ENCODE results near the gene MRPL17. TPM values are rescaled to one million over a fixed set of nuclear protein-coding genes. Genes with fewer than 3 reads are reported as not detected.

Gene MRPL17
- total and polyA plus RNA-seq, 2 donors: 42.2 to 43.8 TPM

GRCh38 chr11:6660712-6661111 lies 22.4 kb downstream of the MRPL17 start:
- Histone ChIP-seq H3K9me3 (ENCODE audit: control insufficient read depth in 2 of 2, insufficient read depth in 1 of 2, low read length in 1 of 2) (peaks cover 0 to 1% of the 10 kb centered on the region in 2 donors), H3K27ac (ENCODE audit: low read depth in 1 of 2, low read length in 1 of 2) (no peak overlapping the region), H3K27me3 (ENCODE audit: control insufficient read depth in 2 of 2, insufficient read depth in 1 of 2, low read length in 1 of 2) (peaks cover 12 to 16% of the 10 kb centered on the region in 2 donors), H3K4me1 (ENCODE audit: control insufficient read depth in 2 of 2, insufficient read depth in 2 of 2, low read length in 2 of 2) (no peaks in the 10 kb centered on the region), H3K36me3 (ENCODE audit: control insufficient read depth in 2 of 2, insufficient read depth in 2 of 2, low read length in 1 of 2) (no peaks in the 10 kb centered on the region), H3K4me3 (ENCODE audit: low read length in 2 of 2) (no peak overlapping the region)
- WGBS: 95% methylated on average over 3 of the region's 3 CpGs
- no peak for DNase-seq (ENCODE audit: low read depth in 6 of 9, low spot score in 9 of 9)

- Histone ChIP-seq H3K27ac (ENCODE audit: low read depth in 1 of 2, low read length in 1 of 2) (no peak overlapping the region), H3K27me3 (ENCODE audit: control insufficient read depth in 2 of 2, insufficient read depth in 1 of 2, low read length in 1 of 2) (peaks cover 19 to 26% of the 10 kb centered on the region in 2 donors), H3K36me3 (ENCODE audit: control insufficient read depth in 2 of 2, insufficient read depth in 2 of 2, low read length in 1 of 2) (no peaks in the 10 kb centered on the region), H3K4me1 (ENCODE audit: control insufficient read depth in 2 of 2, insufficient read depth in 2 of 2, low read length in 2 of 2) (peaks cover 0 to 13% of the 10 kb centered on the region in 2 donors), H3K4me3 (ENCODE audit: low read length in 2 of 2) (no peak overlapping the region), H3K9me3 (ENCODE audit: control insufficient read depth in 2 of 2, insufficient read depth in 1 of 2, low read length in 1 of 2) (peaks cover 0 to 1% of the 10 kb centered on the region in 2 donors)
- DNase-seq (ENCODE audit: low read depth in 6 of 9, low spot score in 9 of 9): no peak
These were observed 24.5 kb downstream of the MRPL17 start for GRCh38 chr11:6658647-6659046.

GRCh38 chr11:6657346-6657745 lies 25.8 kb downstream of the MRPL17 start:
- Histone ChIP-seq H3K36me3 (ENCODE audit: control insufficient read depth in 2 of 2, insufficient read depth in 2 of 2, low read length in 1 of 2) (no peaks in the 10 kb centered on the region), H3K4me1 (ENCODE audit: control insufficient read depth in 2 of 2, insufficient read depth in 2 of 2, low read length in 2 of 2) (peaks cover 2 to 15% of the 10 kb centered on the region in 2 donors), H3K27me3 (ENCODE audit: control insufficient read depth in 2 of 2, insufficient read depth in 1 of 2, low read length in 1 of 2) (peaks cover 19 to 29% of the 10 kb centered on the region in 2 donors), H3K9me3 (ENCODE audit: control insufficient read depth in 2 of 2, insufficient read depth in 1 of 2, low read length in 1 of 2) (peaks cover 0 to 1% of the 10 kb centered on the region in 2 donors), H3K27ac (ENCODE audit: low read depth in 1 of 2, low read length in 1 of 2) (no peak overlapping the region), H3K4me3 (ENCODE audit: low read length in 2 of 2) (no peak overlapping the region)
- WGBS: 97% methylated on average over 1 of the region's 1 CpG
- no peak for DNase-seq (ENCODE audit: low read depth in 6 of 9, low spot score in 9 of 9)

GRCh38 chr11:6656936-6657335 lies 26.2 kb downstream of the MRPL17 start:
- Histone ChIP-seq H3K4me1 (ENCODE audit: control insufficient read depth in 2 of 2, insufficient read depth in 2 of 2, low read length in 2 of 2) (peaks cover 2 to 15% of the 10 kb centered on the region in 2 donors), H3K36me3 (ENCODE audit: control insufficient read depth in 2 of 2, insufficient read depth in 2 of 2, low read length in 1 of 2) (no peaks in the 10 kb centered on the region), H3K27me3 (ENCODE audit: control insufficient read depth in 2 of 2, insufficient read depth in 1 of 2, low read length in 1 of 2) (peaks cover 19 to 29% of the 10 kb centered on the region in 2 donors), H3K4me3 (ENCODE audit: low read length in 2 of 2) (no peak overlapping the region), H3K27ac (ENCODE audit: low read depth in 1 of 2, low read length in 1 of 2) (no peak overlapping the region), H3K9me3 (ENCODE audit: control insufficient read depth in 2 of 2, insufficient read depth in 1 of 2, low read length in 1 of 2) (peaks cover 0 to 1% of the 10 kb centered on the region in 2 donors)
- 92% methylated on average over 5 of the region's 5 CpGs for WGBS
- DNase-seq (ENCODE audit: low read depth in 6 of 9, low spot score in 9 of 9): no peak

- H3K9me3 ChIP-seq (ENCODE audit: control insufficient read depth in 2 of 2, insufficient read depth in 1 of 2, low read length in 1 of 2): peaks cover 0 to 1% of the 10 kb centered on the region in 2 donors
- H3K4me1 ChIP-seq (ENCODE audit: control insufficient read depth in 2 of 2, insufficient read depth in 2 of 2, low read length in 2 of 2): peaks cover 2 to 15% of the 10 kb centered on the region in 2 donors
- no peak overlapping the region for H3K27ac ChIP-seq (ENCODE audit: low read depth in 1 of 2, low read length in 1 of 2)
- H3K27me3 ChIP-seq (ENCODE audit: control insufficient read depth in 2 of 2, insufficient read depth in 1 of 2, low read length in 1 of 2): peaks cover 19 to 29% of the 10 kb centered on the region in 2 donors
- no peak for DNase-seq (ENCODE audit: low read depth in 6 of 9, low spot score in 9 of 9)
- H3K36me3 ChIP-seq (ENCODE audit: control insufficient read depth in 2 of 2, insufficient read depth in 2 of 2, low read length in 1 of 2): no peaks in the 10 kb centered on the region
- WGBS: 88% methylated on average over 4 of the region's 4 CpGs
- no peak overlapping the region for H3K4me3 ChIP-seq (ENCODE audit: low read length in 2 of 2)
These were observed 26.6 kb downstream of the MRPL17 start for GRCh38 chr11:6656584-6656915.

GRCh38 chr11:6655790-6656583 lies 27.2 kb downstream of the MRPL17 start, which contains the start of gene DCHS1:
Gene DCHS1 (minus strand): TSS chr11:6655809. CDS start chr11:6641613, 14,196 bp downstream.
- H3K27me3 ChIP-seq (ENCODE audit: control insufficient read depth in 2 of 2, insufficient read depth in 1 of 2, low read length in 1 of 2): peaks cover 19 to 29% of the 10 kb centered on the region in 2 donors
- peak within 1 kb of the TSS; percentile 41 to 64 for H3K4me3 ChIP-seq (ENCODE audit: low read length in 2 of 2)
- H3K4me1 ChIP-seq (ENCODE audit: control insufficient read depth in 2 of 2, insufficient read depth in 2 of 2, low read length in 2 of 2): peaks cover 2 to 15% of the 10 kb centered on the region in 2 donors
- peak within 1 kb of the TSS; percentile 42 to 68 for H3K27ac ChIP-seq (ENCODE audit: low read depth in 1 of 2, low read length in 1 of 2)
- WGBS: 13% methylated on average over 49 of the region's 56 CpGs
- H3K36me3 ChIP-seq (ENCODE audit: control insufficient read depth in 2 of 2, insufficient read depth in 2 of 2, low read length in 1 of 2): no peaks in the 10 kb centered on the region
- peaks cover 0 to 1% of the 10 kb centered on the region in 2 donors for H3K9me3 ChIP-seq (ENCODE audit: control insufficient read depth in 2 of 2, insufficient read depth in 1 of 2, low read length in 1 of 2)
- peak in 1 of 9 donors; percentile 38 for DNase-seq (ENCODE audit: low read depth in 6 of 9, low spot score in 9 of 9)

GRCh38 chr11:6655020-6655789 lies 27.9 kb downstream of the MRPL17 start:
- peaks cover 2 to 15% of the 10 kb centered on the region in 2 donors for H3K4me1 ChIP-seq (ENCODE audit: control insufficient read depth in 2 of 2, insufficient read depth in 2 of 2, low read length in 2 of 2)
- DNase-seq (ENCODE audit: low read depth in 6 of 9, low spot score in 9 of 9): peak in 2 of 9 donors; percentile 29 to 44
- peaks cover 0 to 1% of the 10 kb centered on the region in 2 donors for H3K9me3 ChIP-seq (ENCODE audit: control insufficient read depth in 2 of 2, insufficient read depth in 1 of 2, low read length in 1 of 2)
- peaks cover 19 to 29% of the 10 kb centered on the region in 2 donors for H3K27me3 ChIP-seq (ENCODE audit: control insufficient read depth in 2 of 2, insufficient read depth in 1 of 2, low read length in 1 of 2)
- H3K27ac ChIP-seq (ENCODE audit: low read depth in 1 of 2, low read length in 1 of 2): peak overlapping the region; percentile 42 to 68
- H3K36me3 ChIP-seq (ENCODE audit: control insufficient read depth in 2 of 2, insufficient read depth in 2 of 2, low read length in 1 of 2): no peaks in the 10 kb centered on the region
- H3K4me3 ChIP-seq (ENCODE audit: low read length in 2 of 2): peak overlapping the region; percentile 39 to 64
- WGBS: 7% methylated on average over 84 of the region's 84 CpGs

- no peak for DNase-seq (ENCODE audit: low read depth in 6 of 9, low spot score in 9 of 9)
- Histone ChIP-seq H3K4me3 (ENCODE audit: low read length in 2 of 2) (peak overlapping the region; percentile 39 to 64), H3K27me3 (ENCODE audit: control insufficient read depth in 2 of 2, insufficient read depth in 1 of 2, low read length in 1 of 2) (peaks cover 19 to 29% of the 10 kb centered on the region in 2 donors), H3K27ac (ENCODE audit: low read depth in 1 of 2, low read length in 1 of 2) (peak overlapping the region; percentile 42 to 68), H3K4me1 (ENCODE audit: control insufficient read depth in 2 of 2, insufficient read depth in 2 of 2, low read length in 2 of 2) (peaks cover 2 to 15% of the 10 kb centered on the region in 2 donors), H3K9me3 (ENCODE audit: control insufficient read depth in 2 of 2, insufficient read depth in 1 of 2, low read length in 1 of 2) (peaks cover 0 to 1% of the 10 kb centered on the region in 2 donors), H3K36me3 (ENCODE audit: control insufficient read depth in 2 of 2, insufficient read depth in 2 of 2, low read length in 1 of 2) (no peaks in the 10 kb centered on the region)
- WGBS: 83% methylated on average over 9 of the region's 9 CpGs
These were observed 28.7 kb downstream of the MRPL17 start for GRCh38 chr11:6654281-6655019.

Data from thymus (tissue), 11 donors.